HCT116 (cell line): Measurements from ENCODE around the gene ST7.

Experiments
- ATF3 ChIP-seq: IDR thresholded peaks from 2 replicates; pipeline ENCODE4 v1.6.1; 2012
- CBX3 ChIP-seq: IDR thresholded peaks from 2 replicates; pipeline ENCODE4 v1.6.1; 2012; ENCODE audit warnings: low read depth
- ELF1 ChIP-seq: IDR thresholded peaks from 2 replicates; pipeline ENCODE4 v1.6.1; 2012; ENCODE audit warnings: low read depth, borderline replicate concordance
- EZH2 ChIP-seq: fragments of 200-600 bp; sonication (generic); IDR thresholded peaks from 2 replicates; pipeline ENCODE4 v1.6.1; 2017; ENCODE audit warnings: antibody characterized with exemption, mixed run types
- EZH2phosphoT487 ChIP-seq: fragments of 200-600 bp; IDR thresholded peaks from 2 replicates; pipeline ENCODE4 v1.6.1; 2018; ENCODE audit warnings: antibody characterized with exemption, borderline replicate concordance
- MAX ChIP-seq: IDR thresholded peaks from 2 replicates; pipeline ENCODE4 v1.6.1; 2012
- POLR2A ChIP-seq: IDR thresholded peaks from 2 replicates; pipeline ENCODE4 v1.7.0; 2011; ENCODE audit warnings: borderline replicate concordance; ENCODE audit not compliant: insufficient read depth, insufficient read length; ENCODE audit errors: extremely low read depth
- POLR2AphosphoS5 ChIP-seq: IDR thresholded peaks from 2 replicates; pipeline ENCODE4 v1.6.1; 2011; ENCODE audit warnings: mild to moderate bottlenecking, low read depth, low read length, moderate library complexity
- RAD21 ChIP-seq: IDR thresholded peaks from 2 replicates; pipeline ENCODE4 v1.6.1; 2012; ENCODE audit warnings: low read depth, mild to moderate bottlenecking
- SIN3A ChIP-seq: IDR thresholded peaks from 2 replicates; pipeline ENCODE4 v1.6.1; 2012; ENCODE audit warnings: low read depth
- SRF ChIP-seq: IDR thresholded peaks from 2 replicates; pipeline ENCODE4 v1.6.1; 2012; ENCODE audit warnings: low read depth
- TCF7L2 ChIP-seq: IDR thresholded peaks from 2 replicates; pipeline ENCODE4 v1.7.0; 2011; ENCODE audit warnings: borderline replicate concordance, inconsistent platforms; ENCODE audit not compliant: insufficient read depth, insufficient read length; ENCODE audit errors: extremely low read depth
- ZBTB33 ChIP-seq: IDR thresholded peaks from 2 replicates; pipeline ENCODE4 v1.6.1; 2011; ENCODE audit warnings: mild to moderate bottlenecking, low read length, moderate library complexity; ENCODE audit not compliant: insufficient replicate concordance; ENCODE audit errors: extremely low read depth
- TF ChIP-seq, protein P1 (sequence below), 3 experiments: fragments of 200-600 bp in 1 of 3; sonication (generic) in 1 of 3; IDR thresholded peaks in 2 of 3; conservative IDR thresholded peaks in 1 of 3; 2 replicates each; pipeline ENCODE4 v1.5.1; 2012 to 2017; ENCODE audit warnings: low read depth in 2 of 3, low read length in 2 of 3, antibody characterized with exemption in 1 of 3, borderline replicate concordance in 1 of 3, control low read depth in 1 of 3, mild to moderate bottlenecking in 1 of 3, mixed read lengths in 1 of 3, mixed run types in 1 of 3, moderate library complexity in 1 of 3; ENCODE audit not compliant: insufficient read depth in 1 of 3

DNA sequence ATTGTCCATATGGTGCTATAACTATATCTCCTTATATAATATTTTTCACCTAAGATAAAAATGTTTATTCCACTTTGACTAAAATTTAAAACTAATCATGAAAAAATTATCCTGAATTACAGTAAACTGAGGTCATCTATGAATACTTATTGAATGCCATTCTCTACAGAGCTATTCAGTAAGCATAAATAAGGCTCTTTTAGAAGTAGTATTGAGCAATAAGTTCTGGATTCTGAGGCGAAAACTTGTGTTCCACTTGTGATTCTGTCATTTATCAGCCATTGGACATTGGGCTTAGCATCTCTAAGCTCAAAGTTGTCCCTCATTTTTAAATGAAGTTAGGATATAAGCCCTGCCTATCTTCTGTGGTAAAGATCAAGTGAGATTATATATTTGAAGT lies 238.8 kb downstream of the ST7 start:
- TF ChIP-seq MAX (no peak), POLR2A (no peak), SRF (no peak), SIN3A (no peak), POLR2AphosphoS5 (no peak), RAD21 (no peak), ELF1 (no peak), ZBTB33 (no peak), EZH2 (no peak), EZH2phosphoT487 (no peak), CBX3 (no peak), TCF7L2 (no peak), ATF3 (no peak)
- TF ChIP-seq, protein P1, sequence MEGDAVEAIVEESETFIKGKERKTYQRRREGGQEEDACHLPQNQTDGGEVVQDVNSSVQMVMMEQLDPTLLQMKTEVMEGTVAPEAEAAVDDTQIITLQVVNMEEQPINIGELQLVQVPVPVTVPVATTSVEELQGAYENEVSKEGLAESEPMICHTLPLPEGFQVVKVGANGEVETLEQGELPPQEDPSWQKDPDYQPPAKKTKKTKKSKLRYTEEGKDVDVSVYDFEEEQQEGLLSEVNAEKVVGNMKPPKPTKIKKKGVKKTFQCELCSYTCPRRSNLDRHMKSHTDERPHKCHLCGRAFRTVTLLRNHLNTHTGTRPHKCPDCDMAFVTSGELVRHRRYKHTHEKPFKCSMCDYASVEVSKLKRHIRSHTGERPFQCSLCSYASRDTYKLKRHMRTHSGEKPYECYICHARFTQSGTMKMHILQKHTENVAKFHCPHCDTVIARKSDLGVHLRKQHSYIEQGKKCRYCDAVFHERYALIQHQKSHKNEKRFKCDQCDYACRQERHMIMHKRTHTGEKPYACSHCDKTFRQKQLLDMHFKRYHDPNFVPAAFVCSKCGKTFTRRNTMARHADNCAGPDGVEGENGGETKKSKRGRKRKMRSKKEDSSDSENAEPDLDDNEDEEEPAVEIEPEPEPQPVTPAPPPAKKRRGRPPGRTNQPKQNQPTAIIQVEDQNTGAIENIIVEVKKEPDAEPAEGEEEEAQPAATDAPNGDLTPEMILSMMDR (IDR thresholded peaks at IDR 0.05 in 2 of 3, conservative IDR thresholded peaks at IDR 0.05 in 1 of 3; ENCODE audit: borderline replicate concordance in 1 of 3, insufficient read depth in 1 of 3, low read depth in 2 of 3, low read length in 2 of 3), result no peak
